Endodermal cell (in vitro differentiated cells): ENCODE measurements around the gene SDK2. TPM values are rescaled to one million over a fixed set of nuclear protein-coding genes. Genes with fewer than 3 reads are reported as not detected.
A peak's percentile ranks its signal among the peaks of the same experiment; 100 is the strongest.

Experiments
- DNase-seq: peaks from one replicate; pipeline ENCODE4 v3.0.0-alpha.2; 2017
- H3K27ac ChIP-seq: 2 replicates; pipeline ENCODE4 v1.5.1; 2013; ENCODE audit warnings: mild to moderate bottlenecking, low read depth, low read length, moderate library complexity
- H3K27me3 ChIP-seq: 2 replicates; pipeline ENCODE4 v1.6.1; 2013; ENCODE audit warnings: mild to moderate bottlenecking, low read length, moderate library complexity; ENCODE audit not compliant: insufficient read depth, control insufficient read depth, poor library complexity, severe bottlenecking
- H3K36me3 ChIP-seq: 2 replicates; pipeline ENCODE4 v1.7.0; 2013; ENCODE audit warnings: mild to moderate bottlenecking, low read length, moderate library complexity; ENCODE audit not compliant: control insufficient read depth, insufficient read depth
- H3K4me1 ChIP-seq: one replicate; pipeline ENCODE4 v1.7.0; 2013; ENCODE audit warnings: low read length; ENCODE audit not compliant: control insufficient read depth, insufficient read depth
- H3K4me3 ChIP-seq: 2 replicates; pipeline ENCODE4 v1.5.1; 2013; ENCODE audit warnings: mild to moderate bottlenecking, low read length, moderate library complexity
- H3K9ac ChIP-seq: 2 replicates; pipeline ENCODE4 v1.6.1; 2013; ENCODE audit warnings: mild to moderate bottlenecking, low read length, moderate library complexity; ENCODE audit not compliant: poor library complexity, severe bottlenecking; ENCODE audit errors: extremely low read depth
- H3K9me3 ChIP-seq: 2 replicates; pipeline ENCODE4 v1.6.1; 2013; ENCODE audit warnings: mild to moderate bottlenecking, low read length, moderate library complexity; ENCODE audit not compliant: control insufficient read depth
- H3K27ac Mint-ChIP-seq: 2 replicates; pipeline ENCODE4 v1.8.0; 2020; ENCODE audit warnings: mixed read lengths
- H3K27me3 Mint-ChIP-seq: 2 replicates; pipeline ENCODE4 v1.8.0; 2021; ENCODE audit warnings: mild to moderate bottlenecking, mixed read lengths; ENCODE audit not compliant: insufficient read depth
- H3K36me3 Mint-ChIP-seq: 2 replicates; pipeline ENCODE4 v1.8.0; 2020; ENCODE audit warnings: low read depth, mixed read lengths
- H3K4me1 Mint-ChIP-seq: 2 replicates; pipeline ENCODE4 v1.8.0; 2020; ENCODE audit warnings: mixed read lengths
- H3K4me3 Mint-ChIP-seq: 2 replicates; pipeline ENCODE4 v1.8.0; 2020; ENCODE audit warnings: mild to moderate bottlenecking, moderate library complexity, mixed read lengths
- H3K9me3 Mint-ChIP-seq: 2 replicates; pipeline ENCODE4 v1.8.0; 2020; ENCODE audit warnings: mild to moderate bottlenecking, mixed read lengths
- WGBS, 2 experiments: methylation state at CpG; one replicate each; pipeline versions ENCODE4 v1.1.5 to v1.1.7; 2013; ENCODE audit warnings: missing lambda C conversion rate in 2 of 2, mixed read lengths in 1 of 2; ENCODE audit not compliant: insufficient coverage in 1 of 2, insufficient read length in 1 of 2; 5-methylcytosine and 5-hydroxymethylcytosine counted together
- total RNA-seq, 2 donors: library from RNA; stranded (reverse); fragmentation: NEBNext Ultra II Directional in 1 of 2; extraction: Animal tissue kit (Norgen Biotek cat#: 25700) in 1 of 2; gene quantifications; 2 replicates in 1 of 2; 3 replicates in 1 of 2; pipeline ENCODE4 v1.2.1, GENCODE V29; 2021
- TF ChIP-seq, protein P1 (sequence below): fragments of 200-600 bp; sonication (generic); conservative IDR thresholded peaks from 2 replicates; pipeline ENCODE4 v1.5.0; 2021; ENCODE audit warnings: antibody characterized with exemption, mild to moderate bottlenecking

Gene SDK2
- total RNA-seq, 2 donors from 2014 or later, result 5.9 to 7.0 TPM

DNA sequence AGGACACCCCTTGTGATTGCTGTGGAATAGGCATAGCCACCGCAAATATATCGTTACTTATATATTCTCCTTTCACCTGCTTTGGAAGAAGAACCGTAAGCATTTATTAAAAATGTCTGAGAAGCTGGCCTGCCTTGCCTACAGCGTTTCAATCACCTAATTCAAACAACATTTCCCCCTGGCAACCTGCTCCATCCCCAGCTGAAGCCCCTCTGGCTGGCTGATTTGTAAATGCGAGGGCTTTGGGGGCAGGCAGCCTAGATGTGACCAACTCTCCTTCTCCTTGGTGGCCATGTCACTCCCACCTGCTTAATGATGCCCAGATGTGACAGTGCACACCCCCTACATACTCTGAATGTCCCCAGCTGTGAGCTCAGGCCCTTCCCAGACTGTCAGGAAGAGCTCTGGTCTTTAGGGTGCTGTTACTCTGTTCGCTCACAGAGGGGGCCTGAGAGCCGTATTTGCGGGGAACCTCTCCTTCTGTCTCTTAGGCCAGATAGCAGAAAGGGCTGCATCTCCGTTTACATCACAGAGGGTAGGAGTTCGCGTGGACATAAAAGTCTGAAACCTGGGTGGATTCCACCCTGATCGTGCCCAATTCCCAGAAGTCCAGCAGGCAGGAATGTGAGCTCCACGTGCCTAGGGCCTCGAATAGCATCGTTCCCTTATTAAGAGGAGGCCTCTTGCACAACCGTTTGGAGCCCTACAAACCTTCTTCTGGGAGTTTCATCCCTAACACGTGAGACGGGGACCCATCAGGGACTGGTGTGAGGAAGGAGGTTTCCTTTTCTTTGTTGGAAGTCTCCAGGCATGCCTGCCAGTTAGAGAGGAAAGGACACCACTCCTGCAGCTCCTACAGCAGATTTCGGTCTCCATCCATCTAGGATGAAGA lies 2.4 kb upstream of the SDK2 start:
- TF ChIP-seq, protein P1, sequence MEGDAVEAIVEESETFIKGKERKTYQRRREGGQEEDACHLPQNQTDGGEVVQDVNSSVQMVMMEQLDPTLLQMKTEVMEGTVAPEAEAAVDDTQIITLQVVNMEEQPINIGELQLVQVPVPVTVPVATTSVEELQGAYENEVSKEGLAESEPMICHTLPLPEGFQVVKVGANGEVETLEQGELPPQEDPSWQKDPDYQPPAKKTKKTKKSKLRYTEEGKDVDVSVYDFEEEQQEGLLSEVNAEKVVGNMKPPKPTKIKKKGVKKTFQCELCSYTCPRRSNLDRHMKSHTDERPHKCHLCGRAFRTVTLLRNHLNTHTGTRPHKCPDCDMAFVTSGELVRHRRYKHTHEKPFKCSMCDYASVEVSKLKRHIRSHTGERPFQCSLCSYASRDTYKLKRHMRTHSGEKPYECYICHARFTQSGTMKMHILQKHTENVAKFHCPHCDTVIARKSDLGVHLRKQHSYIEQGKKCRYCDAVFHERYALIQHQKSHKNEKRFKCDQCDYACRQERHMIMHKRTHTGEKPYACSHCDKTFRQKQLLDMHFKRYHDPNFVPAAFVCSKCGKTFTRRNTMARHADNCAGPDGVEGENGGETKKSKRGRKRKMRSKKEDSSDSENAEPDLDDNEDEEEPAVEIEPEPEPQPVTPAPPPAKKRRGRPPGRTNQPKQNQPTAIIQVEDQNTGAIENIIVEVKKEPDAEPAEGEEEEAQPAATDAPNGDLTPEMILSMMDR, result peak; percentile 69
- Mint-ChIP-seq H3K4me3 (no peak overlapping the region), H3K36me3 (no peaks in the 10 kb centered on the region), H3K9me3 (no peaks in the 10 kb centered on the region), H3K4me1 (peaks cover 14% of the 10 kb centered on the region), H3K27ac (no peak overlapping the region), H3K27me3 (peaks cover 72% of the 10 kb centered on the region)
- 64 to 83% methylated on average over 12 to 19 of the region's 19 CpGs for WGBS, 2 experiments
- DNase-seq, result peak; percentile 86
- Histone ChIP-seq H3K27me3 (peaks cover 77% of the 10 kb centered on the region), H3K9ac (no peak overlapping the region), H3K27ac (no peak overlapping the region), H3K36me3 (no peaks in the 10 kb centered on the region), H3K4me3 (no peak overlapping the region), H3K9me3 (no peaks in the 10 kb centered on the region), H3K4me1 (no peaks in the 10 kb centered on the region)

DNA sequence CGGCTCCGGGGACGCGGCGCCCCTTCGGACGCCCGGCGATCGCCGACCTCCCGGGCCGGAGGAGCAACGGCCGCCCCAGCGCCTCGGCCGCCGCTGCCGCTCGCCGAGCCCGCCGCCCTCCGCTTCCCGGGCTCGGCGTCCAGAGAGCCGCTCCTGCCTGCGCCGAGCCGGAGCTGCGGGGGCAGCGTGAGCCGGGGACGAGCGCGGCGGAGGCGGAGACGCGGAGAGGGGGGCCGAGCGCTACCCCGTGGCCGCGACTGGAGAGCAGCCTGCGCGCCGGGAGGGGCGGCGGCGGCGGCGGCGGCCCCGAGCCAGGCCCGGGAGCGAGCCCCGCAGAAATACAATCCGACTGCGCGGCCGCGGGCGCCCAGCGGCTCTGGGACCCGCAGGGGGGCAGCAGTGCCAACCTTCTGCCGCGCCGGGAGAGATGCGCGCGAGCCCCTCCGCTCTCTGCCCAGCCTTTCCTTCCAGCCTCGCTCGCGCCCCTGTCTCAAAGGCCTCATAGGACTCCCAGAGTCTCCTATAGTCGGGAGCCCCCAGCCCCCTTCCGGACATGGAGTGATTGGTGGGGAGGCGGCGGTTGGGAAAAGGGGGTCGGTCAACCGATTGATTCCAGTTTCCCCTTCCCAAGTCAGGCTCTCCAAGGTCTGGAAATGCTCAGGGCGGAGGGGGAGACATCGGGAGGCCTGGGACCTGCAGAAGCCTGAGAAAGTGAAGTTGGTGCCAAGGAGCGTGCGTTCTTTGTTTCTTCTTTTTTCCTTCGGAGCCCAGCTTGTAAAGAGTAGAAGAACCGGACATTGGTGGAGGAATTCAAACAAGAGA lies 1.0 kb upstream of the SDK2 start:
- peak overlapping the region; percentile 54 for H3K4me3 Mint-ChIP-seq
- DNase-seq, result peak; percentile 89
- no peaks in the 10 kb centered on the region for H3K36me3 Mint-ChIP-seq
- no peaks in the 10 kb centered on the region for H3K9me3 ChIP-seq
- H3K4me3 ChIP-seq, result peak overlapping the region; percentile 64
- H3K27me3 ChIP-seq, result peaks cover 91% of the 10 kb centered on the region
- H3K9ac ChIP-seq, result no peak overlapping the region
- H3K4me1 Mint-ChIP-seq, result peaks cover 18% of the 10 kb centered on the region
- H3K27me3 Mint-ChIP-seq, result peaks cover 83% of the 10 kb centered on the region
- H3K27ac ChIP-seq, result peak overlapping the region; percentile 36
- TF ChIP-seq, protein P1, result peak; percentile 52
- H3K27ac Mint-ChIP-seq, result no peak overlapping the region
- H3K4me1 ChIP-seq, result no peaks in the 10 kb centered on the region
- no peaks in the 10 kb centered on the region for H3K9me3 Mint-ChIP-seq
- 3 to 10% methylated on average over 9 to 90 of the region's 90 CpGs for WGBS, 2 experiments
- no peaks in the 10 kb centered on the region for H3K36me3 ChIP-seq

DNA sequence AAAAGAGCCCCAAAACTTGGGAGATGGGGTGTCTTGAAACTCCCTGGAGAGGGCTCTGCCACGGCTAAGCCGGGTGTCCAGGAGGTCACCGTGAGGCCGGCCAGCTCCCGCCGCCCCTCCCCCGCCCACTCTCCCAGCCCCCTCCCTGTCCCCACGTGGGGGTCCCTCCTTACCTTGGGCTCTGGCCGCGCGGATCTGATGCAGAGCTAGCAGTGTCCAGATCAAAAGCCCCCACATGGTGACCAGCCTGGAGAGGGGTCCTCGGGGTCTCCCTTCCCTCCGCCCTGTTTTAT lies 447 bp downstream of the SDK2 start:
- TF ChIP-seq, protein P1, result no peak
- H3K4me1 Mint-ChIP-seq, result peaks cover 21% of the 10 kb centered on the region
- peak overlapping the region; percentile 35 for H3K27ac Mint-ChIP-seq
- Histone ChIP-seq H3K27ac (no peak overlapping the region), H3K27me3 (peaks cover 80% of the 10 kb centered on the region), H3K9ac (peak overlapping the region; percentile 15), H3K4me1 (no peaks in the 10 kb centered on the region), H3K36me3 (no peaks in the 10 kb centered on the region), H3K4me3 (peak overlapping the region; percentile 81), H3K9me3 (no peaks in the 10 kb centered on the region)
- H3K9me3 Mint-ChIP-seq, result no peaks in the 10 kb centered on the region
- 0% methylated on average over 2 to 12 of the region's 13 CpGs for WGBS, 2 experiments
- DNase-seq, result peak; percentile 77
- no peaks in the 10 kb centered on the region for H3K36me3 Mint-ChIP-seq
- H3K27me3 Mint-ChIP-seq, result peaks cover 78% of the 10 kb centered on the region
- peak overlapping the region; percentile 66 for H3K4me3 Mint-ChIP-seq
